Vagina (tissue), 2 donors: ENCODE data around the gene ENPP5. TPM values are rescaled to one million over a fixed set of nuclear protein-coding genes. Genes with fewer than 3 reads are reported as not detected.

Source experiments
- DNase-seq, 2 donors: peaks; one replicate each; pipeline ENCODE4 v3.0.0-alpha.2; 2017; ENCODE audit errors: extremely low spot score in 2 of 2
- H3K27ac ChIP-seq: fragments of 200-600 bp; sonication (generic); one replicate; pipeline ENCODE4 v1.5.1; 2019
- H3K27me3 ChIP-seq: fragments of 200-600 bp; sonication (generic); one replicate; pipeline ENCODE4 v1.5.1; 2019
- H3K36me3 ChIP-seq, 2 donors: fragments of 200-600 bp; sonication (generic); one replicate each; pipeline ENCODE4 v1.5.1; 2017 to 2019
- H3K4me1 ChIP-seq: fragments of 200-600 bp; sonication (generic); one replicate; pipeline ENCODE4 v1.5.1; 2019
- H3K4me3 ChIP-seq, 2 donors: fragments of 200-600 bp; sonication (generic); 1 replicate in 1 of 2; 2 replicates in 1 of 2; pipeline ENCODE4 v1.5.1; 2016 to 2019
- H3K9me3 ChIP-seq: fragments of 200-600 bp; sonication (generic); one replicate; pipeline ENCODE4 v1.5.1; 2019
- CTCF ChIP-seq, 3 experiments: fragments of 450-650 bp in 2 of 3; fragments of 200-600 bp in 1 of 3; sonication (generic) in 1 of 3; IDR thresholded peaks; one replicate each; pipeline ENCODE4 v1.5.1; 2017 to 2019; ENCODE audit warnings: antibody characterized with exemption in 3 of 3, mild to moderate bottlenecking in 2 of 3, moderate library complexity in 2 of 3
- POLR2A ChIP-seq, 2 donors: fragments of 450-650 bp; IDR thresholded peaks; one replicate each; pipeline ENCODE4 v1.6.1; 2017; ENCODE audit warnings: antibody characterized with exemption in 2 of 2, mild to moderate bottlenecking in 2 of 2, moderate library complexity in 2 of 2
- POLR2AphosphoS5 ChIP-seq, 2 donors: sonication (generic); formaldehyde crosslinking; IDR thresholded peaks; one replicate each; pipeline ENCODE4 v1.9.0; 2017; ENCODE audit warnings: antibody characterized with exemption in 2 of 2, mild to moderate bottlenecking in 2 of 2, low read depth in 1 of 2; ENCODE audit not compliant: insufficient read depth in 1 of 2
- intact Hi-C: fragments of 100-400 bp; cut with DNase I; formaldehyde crosslinking; loops from one replicate; pipeline ENCODE4 v1.15.1; 2023
- total RNA-seq: library from RNA; depleted of rRNA; stranded (reverse); fragments of >200 nt; gene quantifications from one replicate; pipeline ENCODE4 v1.2.3, GENCODE V29; 2016

ENPP5 gene
- total RNA-seq, 1 donor from 2014 or later: 2.5 TPM

- no peaks in the 10 kb centered on the region for H3K36me3 ChIP-seq
- no peak for DNase-seq
- TF ChIP-seq POLR2A (IDR thresholded peaks at IDR 0.05) (no peak), POLR2AphosphoS5 (IDR thresholded peaks at IDR 0.05; ENCODE audit: insufficient read depth in 1 of 2, low read depth in 1 of 2) (no peak), CTCF (IDR thresholded peaks at IDR 0.05) (no peak)
- no peak overlapping the region for H3K4me3 ChIP-seq
- no peaks in the 10 kb centered on the region for H3K4me1 ChIP-seq
- intact Hi-C loops: no loop called here
- H3K27ac ChIP-seq: no peak overlapping the region
- no peaks in the 10 kb centered on the region for H3K27me3 ChIP-seq
- H3K9me3 ChIP-seq: no peaks in the 10 kb centered on the region
Observed at GRCh38 chr6:46115634-46116033, 55.1 kb downstream of the ENPP5 start.

- no peak for DNase-seq
- H3K4me1 ChIP-seq: no peaks in the 10 kb centered on the region
- no peak overlapping the region for H3K27ac ChIP-seq
- no peaks in the 10 kb centered on the region for H3K36me3 ChIP-seq
- intact Hi-C loops: no loop called here
- TF ChIP-seq POLR2AphosphoS5 (IDR thresholded peaks at IDR 0.05; ENCODE audit: insufficient read depth in 1 of 2, low read depth in 1 of 2): no peak
- TF ChIP-seq CTCF (IDR thresholded peaks at IDR 0.05): no peak
- no peaks in the 10 kb centered on the region for H3K27me3 ChIP-seq
- H3K9me3 ChIP-seq: no peaks in the 10 kb centered on the region
- no peak overlapping the region for H3K4me3 ChIP-seq
Observed at GRCh38 chr6:46113370-46113769, 57.4 kb downstream of the ENPP5 start.

Other genes starting within 250 kb of the ENPP5 start
- 3.4 TPM for gene CLIC5, start 155.1 kb downstream of the ENPP5 start, total RNA-seq
- gene ENPP4, start 41.0 kb downstream of the ENPP5 start, total RNA-seq: 4.4 TPM